WTC11 (cell line): ENCODE results near the gene OTUD3.

Experiments used
- CTCF ChIP-seq: fragments of 200-600 bp; IDR thresholded peaks from 2 replicates; pipeline ENCODE4 v1.8.0; 2022; ENCODE audit warnings: antibody characterized with exemption
- E2F5 ChIP-seq: sonication (generic); formaldehyde crosslinking; IDR thresholded peaks from 2 replicates; pipeline ENCODE4 v1.8.1; 2022; ENCODE audit warnings: mild to moderate bottlenecking, moderate library complexity, missing genetic modification reagents
- ERG ChIP-seq: fragments of 250-450 bp; sonication (Bioruptor Pico); IDR thresholded peaks from 2 replicates; pipeline ENCODE4 v1.8.0; 2021; ENCODE audit warnings: mild to moderate bottlenecking
- IRF2 ChIP-seq: sonication (generic); formaldehyde crosslinking; IDR thresholded peaks from 2 replicates; pipeline ENCODE4 v1.8.0; 2022; ENCODE audit warnings: low read depth, missing genetic modification reagents, borderline replicate concordance
- KAT7 ChIP-seq: sonication (generic); formaldehyde crosslinking; IDR thresholded peaks from 2 replicates; pipeline ENCODE4 v1.8.1; 2023; ENCODE audit warnings: missing genetic modification reagents, mild to moderate bottlenecking, borderline replicate concordance
- MAX ChIP-seq: sonication (generic); formaldehyde crosslinking; IDR thresholded peaks from 2 replicates; pipeline ENCODE4 v1.8.0; 2022; ENCODE audit warnings: mild to moderate bottlenecking, missing genetic modification reagents
- SMAD4 ChIP-seq: sonication (generic); formaldehyde crosslinking; IDR thresholded peaks from 2 replicates; pipeline ENCODE4 v1.8.0; 2022; ENCODE audit warnings: mild to moderate bottlenecking, missing genetic modification reagents
- SP1 ChIP-seq: sonication (generic); formaldehyde crosslinking; conservative IDR thresholded peaks from 2 replicates; pipeline ENCODE4 v1.8.1; 2022; ENCODE audit warnings: missing genetic modification reagents
- USF2 ChIP-seq: sonication (generic); formaldehyde crosslinking; IDR thresholded peaks from 2 replicates; pipeline ENCODE4 v1.8.1; 2023; ENCODE audit warnings: mild to moderate bottlenecking, missing genetic modification reagents, moderate library complexity
- ZNF263 ChIP-seq: sonication (generic); formaldehyde crosslinking; IDR thresholded peaks from 2 replicates; pipeline ENCODE4 v1.8.1; 2022; ENCODE audit warnings: low read depth, mild to moderate bottlenecking, moderate library complexity, missing genetic modification reagents

GRCh38 chr1:19866758-19867157 lies 15.4 kb upstream of the OTUD3 start:
- no peak for TF ChIP-seq ZNF263 (CRISPR knock-in tag)
- no peak for TF ChIP-seq CTCF
- TF ChIP-seq MAX (CRISPR knock-in tag), result no peak
- TF ChIP-seq SMAD4 (CRISPR knock-in tag), result no peak
- TF ChIP-seq USF2, result no peak
- no peak for TF ChIP-seq IRF2 (CRISPR knock-in tag)
- no peak for TF ChIP-seq SP1 (CRISPR knock-in tag)
- no peak for TF ChIP-seq KAT7 (CRISPR knock-in tag)
- no peak for TF ChIP-seq ERG (CRISPR knock-in tag)
- no peak for TF ChIP-seq E2F5 (CRISPR knock-in tag)
